WTC11 (cell line): ENCODE results near the gene IL34.

Source experiments
- ATF1 ChIP-seq: sonication (generic); formaldehyde crosslinking; IDR thresholded peaks from 2 replicates; pipeline ENCODE4 v1.8.1; 2023; ENCODE audit warnings: mild to moderate bottlenecking, moderate library complexity, missing genetic modification reagents
- CREB1 ChIP-seq: sonication (generic); formaldehyde crosslinking; IDR thresholded peaks from 2 replicates; pipeline ENCODE4 v1.8.0; 2023; ENCODE audit warnings: mild to moderate bottlenecking, missing genetic modification reagents
- CTCF ChIP-seq: fragments of 200-600 bp; IDR thresholded peaks from 2 replicates; pipeline ENCODE4 v1.8.0; 2022; ENCODE audit warnings: antibody characterized with exemption
- NFATC4 ChIP-seq: fragments of 250-450 bp; sonication (Bioruptor Pico); IDR thresholded peaks from 2 replicates; pipeline ENCODE4 v1.9.0; 2021; ENCODE audit warnings: mild to moderate bottlenecking
- NFE2L1 ChIP-seq: sonication (generic); formaldehyde crosslinking; IDR thresholded peaks from 2 replicates; pipeline ENCODE4 v1.8.1; 2023; ENCODE audit warnings: missing genetic modification reagents
- NFYB ChIP-seq: sonication (generic); formaldehyde crosslinking; conservative IDR thresholded peaks from 2 replicates; pipeline ENCODE4 v1.8.0; 2022; ENCODE audit warnings: low read depth, missing genetic modification reagents
- NR1H2 ChIP-seq: sonication (generic); formaldehyde crosslinking; IDR thresholded peaks from 2 replicates; pipeline ENCODE4 v1.9.0; 2021; ENCODE audit warnings: mild to moderate bottlenecking, moderate library complexity, missing genetic modification reagents
- RELA ChIP-seq: sonication (generic); formaldehyde crosslinking; IDR thresholded peaks from 2 replicates; pipeline ENCODE4 v1.8.1; 2022; ENCODE audit warnings: missing genetic modification reagents, mild to moderate bottlenecking, borderline replicate concordance
- ZNF281 ChIP-seq: sonication (generic); formaldehyde crosslinking; IDR thresholded peaks from 2 replicates; pipeline ENCODE4 v1.8.0; 2023; ENCODE audit warnings: mild to moderate bottlenecking, missing genetic modification reagents

GRCh38 chr16:70659953-70660671 lies 13.8 kb downstream of the IL34 start:
- TF ChIP-seq NFE2L1 (CRISPR knock-in tag) (no peak), RELA (CRISPR knock-in tag) (no peak), ATF1 (CRISPR knock-in tag) (no peak), ZNF281 (CRISPR knock-in tag) (no peak), CTCF (no peak), CREB1 (CRISPR knock-in tag) (no peak), NR1H2 (no peak), NFATC4 (CRISPR knock-in tag) (no peak), NFYB (CRISPR knock-in tag) (no peak)
